GM18867 (cell line): ENCODE data around the gene IGFALS.

Experiments used
- ATAC-seq: cut with Tn5 transposase; IDR thresholded peaks from one replicate; pipeline ENCODE4 v1.9.1; 2021; ENCODE audit warnings: mild to moderate bottlenecking, moderate library complexity; ENCODE audit not compliant: unreplicated experiment

Gene IGFALS

DNA sequence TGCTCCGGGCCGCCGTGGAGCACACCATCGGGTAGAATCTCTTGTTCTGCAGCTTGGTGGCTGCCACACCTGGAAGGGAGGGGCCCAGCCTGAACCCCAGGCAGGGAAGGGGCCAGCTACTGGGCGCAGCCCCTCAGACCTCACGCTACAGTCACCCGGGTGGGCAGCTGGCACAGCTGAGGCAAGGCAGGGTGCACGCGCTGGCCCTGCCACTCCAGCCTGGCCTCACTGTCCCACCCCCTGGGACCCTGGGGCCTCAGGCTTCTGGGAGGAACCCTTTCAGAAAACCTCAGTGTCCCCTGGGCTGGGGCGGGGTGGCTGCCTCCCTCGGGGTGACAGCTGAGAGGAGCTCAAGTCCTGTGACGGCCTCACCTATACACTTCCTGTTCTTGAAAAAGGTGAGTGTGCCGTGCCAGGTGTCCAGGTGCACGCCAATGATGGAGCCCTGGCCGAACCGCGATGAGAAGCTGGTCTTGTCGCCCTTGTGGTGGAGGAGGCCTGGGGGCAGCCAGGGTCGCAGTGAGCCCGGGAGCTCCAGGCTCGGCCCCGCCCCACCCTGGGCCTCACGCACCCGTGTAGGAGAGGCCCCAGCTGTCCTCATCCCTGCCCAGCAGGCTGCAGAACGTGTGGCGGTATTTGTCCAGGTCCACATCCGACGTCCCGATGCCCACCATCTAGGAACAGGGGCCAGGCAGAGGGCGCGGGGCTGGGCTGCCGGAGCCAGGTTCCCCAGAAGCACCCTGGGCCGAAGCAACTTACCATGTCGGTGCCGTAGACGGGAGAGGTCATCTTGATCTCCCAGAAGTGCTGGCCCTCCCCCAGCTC is 15.9 kb downstream of the IGFALS start:
- no peak for ATAC-seq

DNA sequence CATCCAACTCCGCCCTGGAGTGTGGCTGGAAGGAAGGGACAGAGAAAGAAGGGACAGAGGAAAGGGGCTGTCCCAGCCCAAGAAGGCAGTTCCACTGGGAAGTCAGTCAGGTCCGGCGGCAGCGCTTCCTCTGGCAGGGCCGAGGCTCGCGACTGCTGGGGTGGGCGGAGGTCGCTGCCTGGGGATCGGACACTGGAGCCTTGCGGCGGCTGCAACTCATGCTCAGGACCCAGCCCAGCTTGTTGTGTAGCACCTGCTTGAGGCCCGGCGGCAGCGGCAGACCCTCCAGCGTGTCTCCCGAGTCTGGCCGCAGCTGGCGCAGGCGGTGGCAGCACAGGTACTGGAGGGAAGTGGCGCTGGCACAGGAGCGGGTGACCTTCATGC is 16.5 kb downstream of the IGFALS start:
- ATAC-seq: no peak

DNA sequence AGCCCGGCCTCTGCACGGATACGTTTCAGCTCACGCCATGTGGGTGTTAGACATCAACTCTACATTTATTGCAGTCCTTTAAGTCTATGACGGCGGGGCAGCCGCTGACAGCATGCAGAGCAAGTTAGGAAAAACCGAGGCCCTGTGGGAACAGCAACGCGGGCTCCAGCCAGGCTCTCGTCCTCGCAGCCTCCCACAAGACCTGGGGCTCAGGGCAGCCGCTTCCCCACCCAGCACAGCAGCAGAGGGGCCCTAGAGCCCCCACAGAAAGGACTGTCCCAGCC is 16.9 kb downstream of the IGFALS start:
- ATAC-seq: no peak

DNA sequence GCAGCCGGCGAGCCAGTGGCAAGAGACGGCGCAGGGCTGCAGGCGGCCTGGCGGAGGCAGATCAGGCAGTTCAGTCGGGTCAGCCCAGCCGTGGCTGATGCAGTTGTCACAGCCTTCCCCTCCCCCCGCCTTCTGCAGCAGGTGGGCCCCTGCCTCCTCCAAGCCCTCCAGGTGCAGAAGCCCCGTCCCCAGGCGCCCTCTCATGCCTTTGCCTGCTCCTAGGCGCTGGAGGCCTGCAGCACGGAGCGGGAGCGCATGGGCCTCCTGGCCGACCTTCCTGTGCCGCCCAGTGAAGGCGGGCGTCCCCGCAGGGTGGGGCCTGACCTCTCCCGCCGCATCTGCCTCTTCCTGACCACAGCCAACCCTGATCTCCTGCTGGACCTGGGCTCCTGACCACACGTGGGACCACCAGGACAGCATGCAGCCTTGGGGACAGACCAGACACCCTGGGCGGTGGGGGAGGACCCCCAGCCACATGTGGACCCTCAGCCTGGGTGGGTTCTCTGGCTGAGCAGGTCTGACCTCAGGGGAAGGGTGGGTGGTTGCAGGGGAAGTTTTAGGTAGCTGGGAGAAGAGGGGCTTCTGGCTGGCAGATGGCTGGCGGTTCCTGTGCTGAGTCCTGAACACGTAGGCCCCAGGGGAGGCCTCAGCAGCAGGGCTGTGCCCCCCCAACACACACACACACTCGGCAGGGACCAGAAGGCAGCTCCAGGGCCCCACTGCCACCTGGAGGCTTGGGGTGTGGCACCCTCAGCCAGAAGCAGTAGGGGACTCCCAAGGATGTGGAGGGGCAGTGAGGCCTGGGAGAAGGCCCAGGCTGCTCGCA is 17.4 kb downstream of the IGFALS start:
- ATAC-seq: no peak

DNA sequence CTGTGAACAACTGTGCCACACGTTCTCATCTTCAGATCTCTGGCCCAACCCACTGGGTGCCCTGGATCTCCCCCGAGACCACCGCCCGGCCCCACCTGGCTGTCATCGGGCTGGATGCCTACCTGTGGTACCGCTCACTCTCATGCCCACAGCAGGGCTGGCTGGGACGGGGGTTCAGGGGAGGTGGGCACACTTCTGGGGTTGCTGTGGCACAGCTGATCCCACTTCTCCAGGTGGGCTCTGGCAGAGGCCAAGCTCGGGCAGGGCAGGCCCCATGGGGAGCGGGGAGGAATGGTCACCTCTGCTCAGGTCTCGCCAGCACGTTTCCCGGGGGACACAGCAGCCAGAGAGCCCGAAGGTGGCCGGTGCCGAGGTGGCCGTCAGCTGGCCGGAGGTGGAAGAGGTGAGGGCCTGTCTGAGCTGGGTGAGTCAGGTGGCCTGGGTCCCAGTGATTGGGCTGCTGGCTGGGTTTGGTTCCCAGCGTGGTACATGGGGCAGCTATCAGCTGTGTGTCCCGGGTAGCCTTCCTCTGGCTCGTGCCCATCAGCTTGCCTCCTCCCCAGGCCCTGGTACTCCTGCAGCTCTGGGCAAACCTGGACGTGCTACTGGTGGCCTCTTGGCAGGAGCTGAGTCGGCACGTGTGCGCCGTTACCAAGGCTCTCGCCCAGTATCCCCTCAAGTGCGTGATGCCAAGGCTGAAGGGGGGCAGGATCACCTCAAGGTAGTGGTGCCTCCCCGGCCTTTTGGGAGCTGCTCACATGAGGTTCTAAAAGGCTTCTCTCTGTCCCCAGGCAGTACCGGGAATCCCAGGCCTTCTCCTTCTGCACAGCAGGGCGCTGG is 18.3 kb downstream of the IGFALS start:
- no peak for ATAC-seq

DNA sequence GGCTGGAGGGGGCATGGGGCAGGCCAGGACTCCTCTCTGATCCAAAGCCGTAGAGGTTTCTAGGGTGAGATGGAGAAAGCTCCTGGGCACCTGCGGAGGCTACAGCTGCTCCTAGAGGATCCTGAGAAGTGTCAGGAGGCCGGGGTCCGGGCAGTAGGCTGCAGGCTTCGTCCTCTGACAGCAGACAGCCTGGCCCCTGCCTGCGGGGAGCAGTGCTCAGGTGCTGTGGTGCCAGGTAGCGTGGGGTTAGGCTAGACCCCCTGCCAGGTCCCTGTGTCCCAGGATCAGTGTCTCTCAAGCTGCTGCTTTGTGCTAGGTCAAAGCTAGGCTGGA is 19.1 kb downstream of the IGFALS start:
- no peak for ATAC-seq

DNA sequence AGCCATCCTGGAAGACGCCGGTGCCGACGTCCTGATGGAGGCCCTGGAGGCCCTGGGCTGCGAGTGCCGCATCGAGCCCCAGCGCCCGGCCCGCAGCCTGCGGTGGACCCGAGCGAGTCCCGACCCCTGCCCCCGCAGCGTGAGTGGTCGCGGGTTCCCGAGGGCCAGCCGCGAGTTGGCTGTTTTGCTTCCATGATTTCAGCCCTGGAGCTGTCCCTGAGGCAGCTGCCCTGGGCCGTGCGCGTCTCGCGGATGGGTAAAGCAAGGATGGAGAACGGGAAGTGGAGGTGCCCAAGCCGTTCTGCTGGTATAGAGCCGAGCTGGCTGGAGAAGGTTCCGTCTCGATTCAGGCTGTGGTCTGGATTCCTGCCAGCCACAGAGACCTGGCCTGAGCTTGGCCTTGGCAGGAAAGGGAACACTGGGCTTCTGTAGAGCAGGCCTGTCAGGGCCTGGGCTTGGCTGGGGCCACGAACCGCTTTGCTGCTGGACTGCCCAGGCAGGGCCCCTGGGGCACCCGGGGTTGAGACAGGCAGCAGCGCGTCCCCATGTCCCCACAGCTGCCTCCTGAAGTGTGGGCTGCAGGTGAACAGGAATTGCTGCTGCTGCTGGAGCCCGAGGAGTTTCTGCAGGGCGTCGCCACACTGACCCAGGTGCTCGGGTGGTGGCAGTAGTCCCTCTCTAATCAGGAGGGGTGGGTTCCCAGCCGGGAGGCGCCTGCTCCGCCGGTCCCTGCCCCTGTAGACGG is 19.6 kb downstream of the IGFALS start:
- ATAC-seq: no peak

DNA sequence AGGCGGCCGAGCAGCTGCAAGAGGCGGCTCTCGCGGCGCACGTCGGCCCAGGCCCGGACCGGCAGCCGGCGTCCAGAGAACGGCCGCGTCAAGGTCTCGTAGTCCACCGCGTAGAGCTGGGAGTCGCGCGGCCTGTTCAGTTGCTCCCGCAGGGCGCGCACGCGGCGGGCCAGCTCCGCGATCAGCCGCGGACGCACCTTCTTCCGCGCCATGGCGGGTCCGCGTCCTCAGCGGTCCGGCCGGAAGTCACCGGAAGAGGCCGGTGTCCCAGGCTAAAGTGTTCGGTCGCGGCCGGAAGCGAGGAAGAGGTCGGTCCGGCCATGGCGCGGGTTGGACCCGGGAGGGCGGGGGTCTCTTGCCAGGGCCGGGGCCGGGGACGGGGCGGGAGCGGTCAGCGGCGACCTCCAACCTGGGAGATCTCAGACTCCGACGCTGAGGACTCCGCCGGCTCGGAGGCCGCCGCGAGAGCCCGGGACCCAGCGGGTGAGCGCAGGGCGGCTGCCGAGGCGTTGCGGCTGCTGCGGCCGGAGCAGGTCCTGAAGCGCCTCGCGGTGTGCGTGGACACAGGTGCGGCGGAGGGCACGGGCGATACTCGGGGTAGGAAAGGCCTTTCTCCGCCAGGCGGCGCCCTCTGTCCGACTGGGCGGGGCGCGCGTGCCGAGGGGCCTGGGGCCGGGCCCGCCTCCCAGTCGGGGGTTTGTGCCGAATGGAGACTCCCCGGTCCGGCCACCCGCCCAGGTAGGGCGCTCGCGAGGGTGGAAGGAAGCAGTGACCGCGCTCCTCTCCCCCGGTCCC is 20.4 kb downstream of the IGFALS start, which contains the start of gene MRPS34:
MRPS34 (minus strand) TSS at position 227 of the 795 bp plus-strand sequence; CDS start at position 212, 15 bp downstream.
- peak; percentile 36 for ATAC-seq

DNA sequence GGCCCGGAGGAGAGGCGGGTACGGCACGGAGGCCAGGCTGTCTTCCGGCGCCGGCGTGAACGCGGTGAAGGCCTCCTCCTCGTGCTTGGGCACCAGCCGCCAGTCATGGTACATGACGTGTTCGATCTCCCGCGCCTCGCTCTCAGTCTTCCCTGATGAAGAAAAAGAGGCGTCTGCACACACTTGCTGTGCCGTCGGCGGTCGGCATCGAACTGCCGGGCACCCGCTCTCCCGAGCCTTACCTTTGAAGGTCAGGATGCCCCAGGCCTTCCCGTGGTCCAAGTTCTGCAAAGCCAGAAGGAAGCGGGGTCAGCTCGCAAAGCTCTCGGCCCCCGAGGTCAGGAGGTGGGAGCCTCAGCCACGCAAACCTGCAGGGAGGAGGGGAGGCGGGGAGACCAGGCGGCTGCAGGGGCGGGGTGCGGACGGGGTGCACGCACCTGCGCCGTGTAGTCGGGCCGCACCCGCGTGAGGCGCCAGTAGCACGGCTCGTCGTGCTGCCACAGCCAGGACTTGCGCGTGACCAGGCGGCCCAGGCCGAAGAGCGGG is 21.1 kb downstream of the IGFALS start, which contains the start of gene EME2:
EME2 (plus strand) TSS at position 449 of the 546 bp plus-strand sequence. CDS start 418 bp downstream, outside the sequence.
- peak; percentile 13 for ATAC-seq

DNA sequence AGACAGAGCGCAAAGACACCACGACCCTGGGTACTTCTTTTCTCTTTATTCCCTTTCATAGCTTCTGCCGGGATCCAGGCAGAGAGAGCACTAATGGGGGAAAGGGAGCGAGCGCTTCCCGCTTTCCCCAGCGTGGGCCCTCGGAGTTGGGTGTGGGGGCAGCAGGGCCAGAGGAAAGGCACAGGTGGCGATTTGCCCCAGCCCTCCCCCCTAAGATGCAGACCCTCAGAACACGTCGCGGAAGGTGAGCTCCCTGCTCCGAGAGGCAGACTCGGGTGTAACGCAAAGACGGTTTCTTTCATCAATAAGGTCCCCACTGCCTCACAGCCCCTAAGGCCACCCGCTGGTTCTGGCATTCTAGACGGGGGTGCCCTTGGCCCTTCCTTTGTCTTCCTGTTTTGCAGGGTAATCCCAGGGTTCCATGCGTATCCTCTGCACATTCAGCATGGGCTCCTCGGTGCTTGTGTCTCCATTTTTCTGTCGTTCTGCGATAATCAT is 21.6 kb downstream of the IGFALS start:
- no peak for ATAC-seq

DNA sequence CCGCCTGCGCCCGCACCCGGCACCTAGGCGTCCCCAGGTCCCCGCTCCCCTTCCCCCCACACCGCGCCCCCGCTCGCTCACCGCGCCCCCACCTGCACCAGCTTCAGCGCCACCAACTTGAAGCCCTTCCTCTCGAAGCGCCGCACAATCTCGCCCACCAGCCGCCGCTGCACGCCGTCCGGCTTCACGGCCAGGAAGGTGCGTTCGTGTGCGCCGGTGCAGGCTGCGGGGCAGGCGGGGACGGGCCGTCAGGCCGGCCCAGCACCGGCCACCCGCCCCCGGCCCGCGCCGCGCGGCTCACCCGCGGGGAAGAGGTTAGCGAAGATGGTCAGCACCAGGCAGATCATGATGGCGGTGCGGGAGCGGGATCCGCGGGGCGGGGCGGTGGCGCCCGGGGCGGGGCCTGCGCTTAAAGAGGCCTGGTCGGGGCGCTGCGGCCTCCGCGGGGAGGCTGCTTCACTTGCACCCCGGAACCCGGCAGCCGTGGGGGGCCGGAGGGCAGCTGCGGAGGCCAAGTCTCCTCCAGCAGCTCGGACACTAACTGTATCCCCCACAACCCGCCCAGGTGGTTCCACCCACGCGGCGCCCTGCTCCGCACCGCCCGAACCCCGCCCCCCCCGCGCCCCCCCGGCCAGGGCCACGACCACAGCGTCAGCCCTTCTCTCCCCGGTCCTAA is 22.2 kb downstream of the IGFALS start, which contains the start of gene NME3:
NME3 (minus strand) TSS at position 356 of the 676 bp plus-strand sequence; CDS start at position 347, 9 bp downstream.
- peak; percentile 24 for ATAC-seq

DNA sequence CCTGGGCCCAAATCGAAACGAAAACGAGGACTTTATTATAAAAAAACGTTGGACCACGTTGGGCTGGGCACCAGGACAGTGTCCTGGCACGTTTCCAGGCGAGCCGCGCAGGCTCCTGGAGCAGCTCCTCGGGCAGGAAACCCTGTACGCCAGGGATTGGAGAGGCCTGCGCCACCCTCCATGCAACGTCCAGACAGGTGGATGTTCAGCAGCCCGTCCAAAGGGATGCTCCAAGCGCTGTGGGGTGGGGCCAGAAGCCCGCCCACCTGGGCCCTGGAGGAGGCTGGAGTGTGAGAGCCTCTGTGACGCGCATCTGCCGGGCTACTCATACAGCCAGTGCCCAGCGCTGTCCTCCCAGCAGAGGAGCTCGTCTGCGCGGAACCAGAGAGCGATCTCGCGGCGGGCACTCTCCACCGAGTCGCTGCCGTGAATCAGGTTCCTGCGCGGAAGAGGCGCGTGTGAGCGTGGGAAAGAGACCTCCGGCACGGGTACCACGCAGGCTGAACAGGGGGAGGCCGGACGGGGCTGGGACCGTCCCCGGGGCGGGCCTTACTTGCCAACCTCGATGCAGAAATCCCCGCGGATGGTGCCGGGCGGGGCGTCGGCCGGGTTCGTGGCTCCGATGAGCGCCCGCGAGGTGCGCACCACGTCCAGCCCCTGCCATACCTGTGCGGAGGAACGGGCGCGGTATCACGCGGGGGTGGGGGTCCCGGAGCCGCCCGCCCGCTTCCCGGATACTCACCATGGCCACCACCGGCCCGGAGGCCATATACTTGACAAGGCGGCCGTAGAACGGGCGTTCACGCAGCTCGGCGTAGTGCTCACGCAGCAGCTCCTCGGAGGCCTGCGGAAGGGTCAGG is 22.9 kb downstream of the IGFALS start:
- ATAC-seq: no peak

DNA sequence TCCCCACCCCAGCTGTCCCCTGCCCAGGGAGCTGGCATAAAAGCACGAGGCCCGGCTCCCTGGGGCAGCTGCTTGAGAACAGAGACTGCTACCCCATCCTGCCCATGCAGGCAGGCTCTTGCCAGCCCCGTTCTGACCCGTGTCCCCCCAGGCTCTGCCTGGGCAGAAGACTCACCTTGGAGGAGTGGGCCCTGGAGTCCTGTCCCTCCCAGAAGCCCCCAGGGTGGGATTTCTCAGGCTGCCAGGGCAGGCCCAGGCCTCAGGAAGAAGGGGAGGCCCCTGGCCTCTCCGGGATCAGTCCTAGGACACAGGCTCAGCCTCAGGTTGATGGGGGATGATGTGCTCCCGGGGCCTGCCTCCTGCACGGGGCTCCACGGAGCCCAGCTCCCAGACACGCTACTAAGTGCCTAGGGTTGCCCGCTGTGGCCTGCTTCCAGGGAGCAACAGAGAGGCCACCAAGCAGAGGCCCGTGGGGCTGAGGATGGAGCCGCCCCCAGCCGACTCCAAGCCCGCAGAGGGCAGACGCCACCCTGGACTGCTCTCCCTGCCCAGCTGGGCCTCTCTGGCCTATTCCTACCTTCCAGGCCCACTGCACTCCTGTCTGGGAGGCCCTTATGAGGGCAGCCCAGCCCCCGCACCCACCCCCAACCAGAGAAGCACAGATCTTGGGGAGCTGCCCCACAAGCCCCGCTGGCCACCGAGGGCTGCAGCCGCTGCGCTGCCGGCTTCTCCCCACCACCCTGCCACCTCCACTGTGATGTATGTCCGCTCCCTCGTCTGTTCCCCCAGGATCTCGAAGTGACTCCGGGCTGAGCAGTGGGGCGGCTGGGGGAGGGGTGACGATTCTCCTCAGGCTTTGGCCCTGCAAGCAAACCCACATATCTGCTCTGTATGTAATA is 23.9 kb downstream of the IGFALS start:
- no peak for ATAC-seq

DNA sequence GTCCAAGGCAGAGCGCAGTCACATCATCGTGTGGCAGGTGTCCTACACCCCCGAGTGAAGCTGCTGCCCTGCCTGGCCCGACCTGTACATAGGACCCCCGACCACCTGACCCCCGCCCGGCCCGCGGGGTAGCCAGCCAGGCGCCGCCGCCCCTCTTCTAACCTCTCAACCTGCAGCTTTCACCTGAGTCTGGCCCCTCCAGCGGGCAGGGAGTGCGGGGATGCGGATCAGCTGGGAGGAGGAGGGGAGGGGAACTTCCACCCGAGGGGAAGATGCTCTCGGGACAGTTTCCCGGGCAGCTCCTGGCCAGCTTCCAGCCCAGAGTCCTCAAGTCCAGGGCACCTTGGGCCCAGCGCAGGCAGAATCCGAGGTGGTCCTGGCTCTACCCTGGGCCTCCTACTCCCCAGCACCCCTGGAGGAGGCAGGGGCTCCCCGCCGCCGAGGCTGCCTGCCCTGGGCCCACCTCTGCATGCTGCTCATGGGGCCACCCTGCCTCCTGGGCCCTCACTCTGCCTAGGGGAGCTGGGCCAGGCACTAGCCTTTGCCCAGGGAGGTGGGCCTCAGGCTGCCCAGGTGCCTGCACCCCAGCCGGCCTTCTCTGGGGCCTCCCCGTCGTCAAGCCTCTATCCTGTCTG is 24.6 kb downstream of the IGFALS start:
- ATAC-seq: no peak

DNA sequence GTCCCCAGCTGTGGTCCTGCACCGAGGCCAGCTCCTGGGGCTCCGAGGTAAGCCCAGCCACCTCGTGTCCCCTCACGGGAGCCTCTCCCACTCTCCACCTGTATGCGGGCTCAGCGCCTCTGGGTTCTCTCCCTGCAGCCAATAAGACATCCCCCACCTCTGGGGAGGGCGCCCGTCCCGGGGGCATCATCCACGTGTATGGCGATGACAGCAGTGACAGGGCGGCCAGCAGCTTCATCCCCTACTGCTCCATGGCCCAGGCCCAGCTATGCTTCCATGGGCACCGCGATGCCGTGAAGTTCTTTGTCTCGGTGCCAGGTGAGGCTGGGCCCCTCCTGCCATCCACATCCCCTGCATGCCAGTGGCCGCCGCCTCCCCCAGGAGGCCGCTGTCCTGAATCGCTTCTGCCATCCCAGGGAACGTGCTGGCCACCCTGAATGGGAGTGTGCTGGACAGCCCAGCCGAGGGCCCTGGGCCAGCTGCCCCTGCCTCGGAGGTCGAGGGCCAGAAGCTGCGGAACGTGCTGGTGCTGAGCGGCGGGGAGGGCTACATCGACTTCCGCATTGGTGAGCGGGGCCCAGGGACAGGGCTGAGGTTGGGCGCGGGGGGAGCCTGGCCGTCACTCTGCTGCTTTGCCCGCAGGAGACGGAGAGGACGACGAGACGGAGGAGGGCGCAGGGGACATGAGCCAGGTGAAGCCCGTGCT is 25.3 kb downstream of the IGFALS start:
- ATAC-seq: no peak
